ENCODE data around the gene ISG15.

Gene ISG15

GRCh38 chr1:1038694-1039093 lies 25.4 kb downstream of the ISG15 start:
- H3K56ac ChIP-seq (ENCODE audit: low read length), result no peak overlapping the region
- H2BK5ac ChIP-seq (ENCODE audit: low read length), result no peak overlapping the region
- H2BK15ac ChIP-seq (replicated peaks; ENCODE audit: low read depth), result no peak overlapping the region
- H3K4me2 ChIP-seq (ENCODE audit: low read length), result no peak overlapping the region
- no peak overlapping the region for H3K27ac ChIP-seq (ENCODE audit: low read depth, low read length)
- H4K8ac ChIP-seq (ENCODE audit: low read depth, low read length), result no peak overlapping the region
- no peaks in the 10 kb centered on the region for H3K27me3 ChIP-seq (ENCODE audit: insufficient read depth, low read length, poor library complexity)
- no peak overlapping the region for H3K18ac ChIP-seq (ENCODE audit: low read length)
- no peak for DNase-seq
- H2BK120ac ChIP-seq (ENCODE audit: low read depth, low read length), result no peak overlapping the region
- no peak overlapping the region for H3K4me3 ChIP-seq (ENCODE audit: low read length)
- no peaks in the 10 kb centered on the region for H3K4me1 ChIP-seq (ENCODE audit: control insufficient read depth, low read depth, low read length)
- no peak overlapping the region for H3K9ac ChIP-seq (ENCODE audit: low read length)
- H3K36me3 ChIP-seq (ENCODE audit: control insufficient read depth, insufficient read depth, low read length), result no peaks in the 10 kb centered on the region
- no peak overlapping the region for H3K4ac ChIP-seq (ENCODE audit: low read depth, low read length)
- no peak overlapping the region for H3K23ac ChIP-seq (ENCODE audit: low read length)
- no peaks in the 10 kb centered on the region for H3K79me1 ChIP-seq (ENCODE audit: low read length)
- no peak overlapping the region for H2AK5ac ChIP-seq (ENCODE audit: low read length)
- no peak overlapping the region for H4K5ac ChIP-seq (ENCODE audit: low read length)
- WGBS (ENCODE audit: extremely low coverage, insufficient coverage, low lambda C conversion rate), result no CpG with 5 or more reads among the region's 6 CpGs
- no peaks in the 10 kb centered on the region for H3K79me2 ChIP-seq (ENCODE audit: control insufficient read depth, insufficient read depth, low read length)

GRCh38 chr1:1039145-1039910 lies 26.0 kb downstream of the ISG15 start:
- Histone ChIP-seq H3K9ac (ENCODE audit: low read length) (no peak overlapping the region), H3K79me2 (ENCODE audit: control insufficient read depth, insufficient read depth, low read length) (no peaks in the 10 kb centered on the region), H2BK120ac (ENCODE audit: low read depth, low read length) (no peak overlapping the region), H3K18ac (ENCODE audit: low read length) (no peak overlapping the region), H4K8ac (ENCODE audit: low read depth, low read length) (no peak overlapping the region), H4K5ac (ENCODE audit: low read length) (no peak overlapping the region), H3K23ac (ENCODE audit: low read length) (no peak overlapping the region), H3K27me3 (ENCODE audit: insufficient read depth, low read length, poor library complexity) (no peaks in the 10 kb centered on the region), H3K56ac (ENCODE audit: low read length) (no peak overlapping the region), H3K4me3 (ENCODE audit: low read length) (no peak overlapping the region), H3K79me1 (ENCODE audit: low read length) (no peaks in the 10 kb centered on the region), H2BK15ac (replicated peaks; ENCODE audit: low read depth) (no peak overlapping the region), H3K27ac (ENCODE audit: low read depth, low read length) (no peak overlapping the region), H3K4me1 (ENCODE audit: control insufficient read depth, low read depth, low read length) (no peaks in the 10 kb centered on the region), H3K4ac (ENCODE audit: low read depth, low read length) (no peak overlapping the region), H3K4me2 (ENCODE audit: low read length) (no peak overlapping the region), H3K36me3 (ENCODE audit: control insufficient read depth, insufficient read depth, low read length) (no peaks in the 10 kb centered on the region), H2BK5ac (ENCODE audit: low read length) (no peak overlapping the region), H2AK5ac (ENCODE audit: low read length) (no peak overlapping the region)
- DNase-seq, result no peak
- WGBS (ENCODE audit: extremely low coverage, insufficient coverage, low lambda C conversion rate), result no CpG with 5 or more reads among the region's 17 CpGs

- Histone ChIP-seq H4K5ac (ENCODE audit: low read length) (no peak overlapping the region), H3K4me3 (ENCODE audit: low read length) (no peak overlapping the region), H3K27me3 (ENCODE audit: insufficient read depth, low read length, poor library complexity) (no peaks in the 10 kb centered on the region), H3K4me1 (ENCODE audit: control insufficient read depth, low read depth, low read length) (no peaks in the 10 kb centered on the region), H2BK120ac (ENCODE audit: low read depth, low read length) (no peak overlapping the region), H3K56ac (ENCODE audit: low read length) (peak overlapping the region; percentile 76), H3K79me1 (ENCODE audit: low read length) (no peaks in the 10 kb centered on the region), H2BK15ac (replicated peaks; ENCODE audit: low read depth) (no peak overlapping the region), H2AK5ac (ENCODE audit: low read length) (no peak overlapping the region), H3K18ac (ENCODE audit: low read length) (no peak overlapping the region), H3K27ac (ENCODE audit: low read depth, low read length) (no peak overlapping the region), H3K9ac (ENCODE audit: low read length) (peak overlapping the region; percentile 56), H3K79me2 (ENCODE audit: control insufficient read depth, insufficient read depth, low read length) (no peaks in the 10 kb centered on the region), H3K4me2 (ENCODE audit: low read length) (peak overlapping the region; percentile 52), H4K8ac (ENCODE audit: low read depth, low read length) (no peak overlapping the region), H3K4ac (ENCODE audit: low read depth, low read length) (no peak overlapping the region), H3K23ac (ENCODE audit: low read length) (peak overlapping the region; percentile 66), H3K36me3 (ENCODE audit: control insufficient read depth, insufficient read depth, low read length) (peaks cover 3% of the 10 kb centered on the region), H2BK5ac (ENCODE audit: low read length) (no peak overlapping the region)
- peak; percentile 96 for DNase-seq
- no CpG with 5 or more reads among the region's 99 CpGs for WGBS (ENCODE audit: extremely low coverage, insufficient coverage, low lambda C conversion rate)
These were observed 27.0 kb downstream of the ISG15 start for GRCh38 chr1:1040004-1040991.

GRCh38 chr1:1041092-1041523 lies 27.8 kb downstream of the ISG15 start:
- H2AK5ac ChIP-seq (ENCODE audit: low read length), result no peak overlapping the region
- no peak overlapping the region for H2BK15ac ChIP-seq (replicated peaks; ENCODE audit: low read depth)
- no peak overlapping the region for H4K8ac ChIP-seq (ENCODE audit: low read depth, low read length)
- H3K4ac ChIP-seq (ENCODE audit: low read depth, low read length), result no peak overlapping the region
- H3K4me1 ChIP-seq (ENCODE audit: control insufficient read depth, low read depth, low read length), result no peaks in the 10 kb centered on the region
- peaks cover 5% of the 10 kb centered on the region for H3K36me3 ChIP-seq (ENCODE audit: control insufficient read depth, insufficient read depth, low read length)
- H3K79me2 ChIP-seq (ENCODE audit: control insufficient read depth, insufficient read depth, low read length), result no peaks in the 10 kb centered on the region
- no peak overlapping the region for H2BK5ac ChIP-seq (ENCODE audit: low read length)
- H4K5ac ChIP-seq (ENCODE audit: low read length), result no peak overlapping the region
- peak; percentile 70 for DNase-seq
- H3K27ac ChIP-seq (ENCODE audit: low read depth, low read length), result no peak overlapping the region
- no peak overlapping the region for H3K18ac ChIP-seq (ENCODE audit: low read length)
- H3K23ac ChIP-seq (ENCODE audit: low read length), result no peak overlapping the region
- no peak overlapping the region for H2BK120ac ChIP-seq (ENCODE audit: low read depth, low read length)
- peak overlapping the region; percentile 65 for H3K56ac ChIP-seq (ENCODE audit: low read length)
- H3K79me1 ChIP-seq (ENCODE audit: low read length), result no peaks in the 10 kb centered on the region
- H3K4me2 ChIP-seq (ENCODE audit: low read length), result peak overlapping the region; percentile 35
- no peak overlapping the region for H3K4me3 ChIP-seq (ENCODE audit: low read length)
- no CpG with 5 or more reads among the region's 60 CpGs for WGBS (ENCODE audit: extremely low coverage, insufficient coverage, low lambda C conversion rate)
- H3K27me3 ChIP-seq (ENCODE audit: insufficient read depth, low read length, poor library complexity), result no peaks in the 10 kb centered on the region
- peak overlapping the region; percentile 17 for H3K9ac ChIP-seq (ENCODE audit: low read length)

- Histone ChIP-seq H4K8ac (ENCODE audit: low read depth, low read length) (no peak overlapping the region), H3K4me1 (ENCODE audit: control insufficient read depth, low read depth, low read length) (no peaks in the 10 kb centered on the region), H3K27me3 (ENCODE audit: insufficient read depth, low read length, poor library complexity) (no peaks in the 10 kb centered on the region), H3K56ac (ENCODE audit: low read length) (no peak overlapping the region), H3K4me2 (ENCODE audit: low read length) (no peak overlapping the region), H3K79me2 (ENCODE audit: control insufficient read depth, insufficient read depth, low read length) (no peaks in the 10 kb centered on the region), H3K4ac (ENCODE audit: low read depth, low read length) (no peak overlapping the region), H3K36me3 (ENCODE audit: control insufficient read depth, insufficient read depth, low read length) (peaks cover 5% of the 10 kb centered on the region), H2BK120ac (ENCODE audit: low read depth, low read length) (no peak overlapping the region), H2AK5ac (ENCODE audit: low read length) (no peak overlapping the region), H2BK5ac (ENCODE audit: low read length) (no peak overlapping the region), H3K27ac (ENCODE audit: low read depth, low read length) (no peak overlapping the region), H4K5ac (ENCODE audit: low read length) (no peak overlapping the region), H2BK15ac (replicated peaks; ENCODE audit: low read depth) (no peak overlapping the region), H3K23ac (ENCODE audit: low read length) (no peak overlapping the region), H3K79me1 (ENCODE audit: low read length) (no peaks in the 10 kb centered on the region), H3K4me3 (ENCODE audit: low read length) (no peak overlapping the region), H3K18ac (ENCODE audit: low read length) (no peak overlapping the region), H3K9ac (ENCODE audit: low read length) (no peak overlapping the region)
- DNase-seq, result no peak
- no CpG with 5 or more reads among the region's 25 CpGs for WGBS (ENCODE audit: extremely low coverage, insufficient coverage, low lambda C conversion rate)
These were observed 28.6 kb downstream of the ISG15 start for GRCh38 chr1:1041873-1042272.

Data from mesendoderm (in vitro differentiated cells).